Astrocyte (in vitro differentiated cells and primary cell): ENCODE results near the gene ZNF552. TPM values are rescaled to one million over a fixed set of nuclear protein-coding genes. Genes with fewer than 3 reads are reported as not detected.

Source experiments
- DNase-seq: peaks from one replicate; pipeline ENCODE4 v3.0.0-alpha.2; 2010; ENCODE audit warnings: low read depth
- FAIRE-seq: peaks from 2 replicates; lab custom pipeline; 2011; peaks lifted over from hg19 to GRCh38; lab: Jason Lieb, UNC
- H2AFZ ChIP-seq: 2 replicates; pipeline ENCODE4 v1.6.0; 2012; ENCODE audit warnings: low read depth, low read length, inconsistent platforms
- H3K27ac ChIP-seq: 2 replicates; pipeline ENCODE4 v1.5.1; 2011; ENCODE audit warnings: low read depth, low read length, inconsistent platforms
- H3K27me3 ChIP-seq: 2 replicates; pipeline ENCODE4 v1.6.0; 2011; ENCODE audit warnings: low read length, inconsistent platforms; ENCODE audit not compliant: insufficient read depth
- H3K36me3 ChIP-seq: 2 replicates; pipeline ENCODE4 v1.5.1; 2011; ENCODE audit warnings: low read length, inconsistent platforms; ENCODE audit not compliant: insufficient read depth
- H3K4me1 ChIP-seq: 2 replicates; pipeline ENCODE4 v1.5.1; 2011; ENCODE audit warnings: low read length, inconsistent platforms; ENCODE audit not compliant: insufficient read depth
- H3K4me2 ChIP-seq: 2 replicates; pipeline ENCODE4 v1.6.0; 2012; ENCODE audit warnings: low read length, inconsistent platforms
- H3K4me3 ChIP-seq: 2 replicates; pipeline ENCODE4 v1.5.1; 2011; ENCODE audit warnings: low read depth, mild to moderate bottlenecking, low read length, inconsistent platforms; ENCODE audit not compliant: insufficient read depth
- H3K79me2 ChIP-seq: 2 replicates; pipeline ENCODE4 v1.6.0; 2012; ENCODE audit warnings: mild to moderate bottlenecking, low read length, inconsistent platforms; ENCODE audit not compliant: insufficient read depth
- H3K9ac ChIP-seq: 2 replicates; pipeline ENCODE4 v1.6.0; 2012; ENCODE audit warnings: mild to moderate bottlenecking, low read length, inconsistent platforms
- H3K9me3 ChIP-seq: 2 replicates; pipeline ENCODE4 v1.5.1; 2012; ENCODE audit warnings: low read depth, mild to moderate bottlenecking, low read length, inconsistent platforms; ENCODE audit not compliant: insufficient read depth
- H4K20me1 ChIP-seq: 2 replicates; pipeline ENCODE4 v1.6.0; 2012; ENCODE audit warnings: low read length, inconsistent platforms; ENCODE audit not compliant: insufficient read depth
- H3K27ac Mint-ChIP-seq: one replicate; pipeline ENCODE4 v1.8.0; 2021; ENCODE audit warnings: mild to moderate bottlenecking, mixed read lengths; ENCODE audit not compliant: unreplicated experiment
- H3K27me3 Mint-ChIP-seq: one replicate; pipeline ENCODE4 v1.8.0; 2021; ENCODE audit warnings: low read depth, mixed read lengths; ENCODE audit not compliant: unreplicated experiment
- H3K36me3 Mint-ChIP-seq: one replicate; pipeline ENCODE4 v1.8.0; 2021; ENCODE audit warnings: low read depth, mixed read lengths; ENCODE audit not compliant: unreplicated experiment
- H3K4me1 Mint-ChIP-seq: one replicate; pipeline ENCODE4 v1.8.0; 2021; ENCODE audit warnings: low read depth, mixed read lengths; ENCODE audit not compliant: unreplicated experiment
- H3K4me3 Mint-ChIP-seq: one replicate; pipeline ENCODE4 v1.8.0; 2021; ENCODE audit warnings: mild to moderate bottlenecking, moderate library complexity, mixed read lengths; ENCODE audit not compliant: unreplicated experiment
- H3K9me3 Mint-ChIP-seq: one replicate; pipeline ENCODE4 v1.8.0; 2021; ENCODE audit warnings: mild to moderate bottlenecking, mixed read lengths; ENCODE audit not compliant: unreplicated experiment
- CTCF ChIP-seq: IDR thresholded peaks from 2 replicates; pipeline ENCODE4 v1.5.1; 2011; ENCODE audit warnings: low read depth, mild to moderate bottlenecking, inconsistent platforms, low read length, moderate library complexity; ENCODE audit not compliant: insufficient read depth
- EZH2 ChIP-seq: IDR thresholded peaks from 2 replicates; pipeline ENCODE4 v1.6.1; 2012; ENCODE audit warnings: mild to moderate bottlenecking, low read length, inconsistent platforms; ENCODE audit not compliant: insufficient read depth
- total RNA-seq: library from RNA; stranded (reverse); gene quantifications from 2 replicates; pipeline ENCODE4 v1.2.1, GENCODE V29; 2021

ZNF552 gene
- total RNA-seq, 1 donor from 2014 or later = 9.6 TPM

- Histone ChIP-seq H3K9me3 (no peaks in the 10 kb centered on the region), H4K20me1 (peaks cover 24% of the 10 kb centered on the region), H3K4me2 (peak overlapping the region; percentile 94), H3K4me1 (peaks cover 5% of the 10 kb centered on the region), H3K79me2 (peaks cover 53% of the 10 kb centered on the region), H2AFZ (peak overlapping the region; percentile 61), H3K4me3 (peak overlapping the region; percentile 97), H3K36me3 (peaks cover 3% of the 10 kb centered on the region), H3K27ac (peak overlapping the region; percentile 84), H3K9ac (peak overlapping the region; percentile 99), H3K27me3 (no peaks in the 10 kb centered on the region)
- Mint-ChIP-seq H3K9me3 (no peaks in the 10 kb centered on the region), H3K4me3 (peak overlapping the region; percentile 98), H3K4me1 (peaks cover 20% of the 10 kb centered on the region), H3K27me3 (no peaks in the 10 kb centered on the region), H3K27ac (peak overlapping the region; percentile 93), H3K36me3 (peaks cover 9% of the 10 kb centered on the region)
- FAIRE-seq = no peak
- TF ChIP-seq EZH2 (no peak), CTCF (peak; percentile 14)
- DNase-seq = peak; percentile 98
These were observed 4.9 kb upstream of the ZNF552 start for GRCh38 chr19:57819475-57820148.

DNA sequence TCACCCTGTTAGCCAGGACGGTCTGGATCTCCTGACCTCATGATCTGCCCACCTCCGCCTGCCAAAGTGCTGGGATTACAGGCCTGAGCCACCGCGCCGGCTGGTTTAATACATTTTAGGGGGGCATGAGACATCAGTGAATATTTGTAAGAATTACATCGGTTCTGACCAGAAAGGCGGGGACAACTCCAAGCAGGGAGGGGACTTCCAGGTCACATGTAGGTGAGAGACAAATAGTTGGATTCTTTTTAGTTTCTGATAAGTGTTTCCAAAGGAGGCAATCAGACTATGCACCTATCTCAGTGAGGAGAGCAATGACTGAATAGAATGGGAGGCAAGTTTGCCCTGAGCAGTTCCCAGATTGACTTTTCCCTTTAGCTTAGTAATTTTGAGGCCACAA is 3.7 kb upstream of the ZNF552 start:
- Histone ChIP-seq H3K27me3 (no peaks in the 10 kb centered on the region), H2AFZ (no peak overlapping the region), H3K9ac (no peak overlapping the region), H3K4me3 (no peak overlapping the region), H3K9me3 (no peaks in the 10 kb centered on the region), H3K27ac (no peak overlapping the region), H4K20me1 (peaks cover 20% of the 10 kb centered on the region), H3K36me3 (peaks cover 3% of the 10 kb centered on the region), H3K79me2 (peaks cover 49% of the 10 kb centered on the region), H3K4me2 (no peak overlapping the region), H3K4me1 (peaks cover 8% of the 10 kb centered on the region)
- Mint-ChIP-seq H3K27me3 (no peaks in the 10 kb centered on the region), H3K4me1 (peaks cover 19% of the 10 kb centered on the region), H3K4me3 (peak overlapping the region; percentile 98), H3K9me3 (no peaks in the 10 kb centered on the region), H3K36me3 (peaks cover 9% of the 10 kb centered on the region), H3K27ac (peak overlapping the region; percentile 54)
- DNase-seq (no peak), FAIRE-seq (no peak)
- TF ChIP-seq EZH2 = no peak
- TF ChIP-seq CTCF = no peak

GRCh38 chr19:57817976-57818375 is 3.3 kb upstream of the ZNF552 start:
- H3K9me3 Mint-ChIP-seq = no peaks in the 10 kb centered on the region
- Histone ChIP-seq H3K27me3 (no peaks in the 10 kb centered on the region), H3K9me3 (no peaks in the 10 kb centered on the region), H3K79me2 (peaks cover 47% of the 10 kb centered on the region), H3K9ac (no peak overlapping the region), H3K36me3 (peaks cover 3% of the 10 kb centered on the region), H3K4me2 (no peak overlapping the region), H2AFZ (no peak overlapping the region), H3K27ac (no peak overlapping the region), H4K20me1 (peaks cover 16% of the 10 kb centered on the region), H3K4me1 (peaks cover 8% of the 10 kb centered on the region), H3K4me3 (no peak overlapping the region)
- peak overlapping the region; percentile 98 for H3K4me3 Mint-ChIP-seq
- TF ChIP-seq CTCF (no peak), EZH2 (no peak)
- peaks cover 8% of the 10 kb centered on the region for H3K36me3 Mint-ChIP-seq
- FAIRE-seq (no peak), DNase-seq (no peak)
- peaks cover 21% of the 10 kb centered on the region for H3K4me1 Mint-ChIP-seq
- peak overlapping the region; percentile 54 for H3K27ac Mint-ChIP-seq
- H3K27me3 Mint-ChIP-seq = no peaks in the 10 kb centered on the region
